Tibial nerve (tissue), 4 donors: Measurements from ENCODE around the gene CANX. TPM values are rescaled to one million over a fixed set of nuclear protein-coding genes. Genes with fewer than 3 reads are reported as not detected.

Experiments used
- DNase-seq, 2 donors: peaks; one replicate each; pipeline ENCODE4 v3.0.0-alpha.2; 2019; ENCODE audit warnings: low spot score in 2 of 2
- H3K27ac ChIP-seq, 4 donors: fragments of 200-600 bp; sonication (generic) in 3 of 4; one replicate each; pipeline ENCODE4 v1.5.1; 2017 to 2019; ENCODE audit warnings: mild to moderate bottlenecking in 1 of 4
- H3K27me3 ChIP-seq, 2 donors: fragments of 200-600 bp; sonication (generic) in 1 of 2; one replicate each; pipeline versions ENCODE4 v1.5.1 to v1.6.0; 2017 to 2019
- H3K36me3 ChIP-seq, 3 donors: fragments of 200-600 bp; sonication (generic); one replicate each; pipeline ENCODE4 v1.5.1; 2018 to 2019
- H3K4me1 ChIP-seq, 4 donors: fragments of 200-600 bp; sonication (generic) in 3 of 4; one replicate each; pipeline ENCODE4 v1.5.1; 2017 to 2019
- H3K4me3 ChIP-seq, 4 donors: fragments of 200-600 bp; sonication (generic) in 3 of 4; one replicate each; pipeline ENCODE4 v1.5.1; 2017 to 2019; ENCODE audit warnings: mild to moderate bottlenecking in 1 of 4, moderate library complexity in 1 of 4
- H3K9me3 ChIP-seq, 4 donors: fragments of 200-600 bp; sonication (generic) in 3 of 4; one replicate each; pipeline ENCODE4 v1.5.1; 2017 to 2019
- EP300 ChIP-seq, 2 donors: sonication (generic); formaldehyde crosslinking; IDR thresholded peaks; one replicate each; pipeline ENCODE4 v1.6.1; 2017; ENCODE audit warnings: antibody characterized with exemption in 2 of 2, mild to moderate bottlenecking in 1 of 2
- POLR2A ChIP-seq, 2 donors: fragments of 450-650 bp; IDR thresholded peaks; one replicate each; pipeline ENCODE4 v1.6.1; 2017; ENCODE audit warnings: antibody characterized with exemption in 2 of 2, mild to moderate bottlenecking in 2 of 2, moderate library complexity in 2 of 2
- WGBS, 2 donors: methylation state at CpG; one replicate each; pipeline ENCODE4 v1.1.5; 2018; 5-methylcytosine and 5-hydroxymethylcytosine counted together
- total RNA-seq, 4 donors: library from RNA; depleted of rRNA; stranded (reverse); fragments of >200 nt; gene quantifications; one replicate each; pipeline ENCODE4 v1.1.0, GENCODE V29; 2016
- TF ChIP-seq, protein P1 (sequence below), 5 experiments: fragments of 200-600 bp in 3 of 5; fragments of 450-650 bp in 2 of 5; sonication (generic) in 3 of 5; IDR thresholded peaks; one replicate each; pipeline ENCODE4 v1.5.1; 2016 to 2019; ENCODE audit warnings: antibody characterized with exemption in 5 of 5, mild to moderate bottlenecking in 3 of 5, moderate library complexity in 2 of 5

CANX gene
- total RNA-seq, 4 donors from 2014 or later: 258 to 315 (median 272) TPM

DNA sequence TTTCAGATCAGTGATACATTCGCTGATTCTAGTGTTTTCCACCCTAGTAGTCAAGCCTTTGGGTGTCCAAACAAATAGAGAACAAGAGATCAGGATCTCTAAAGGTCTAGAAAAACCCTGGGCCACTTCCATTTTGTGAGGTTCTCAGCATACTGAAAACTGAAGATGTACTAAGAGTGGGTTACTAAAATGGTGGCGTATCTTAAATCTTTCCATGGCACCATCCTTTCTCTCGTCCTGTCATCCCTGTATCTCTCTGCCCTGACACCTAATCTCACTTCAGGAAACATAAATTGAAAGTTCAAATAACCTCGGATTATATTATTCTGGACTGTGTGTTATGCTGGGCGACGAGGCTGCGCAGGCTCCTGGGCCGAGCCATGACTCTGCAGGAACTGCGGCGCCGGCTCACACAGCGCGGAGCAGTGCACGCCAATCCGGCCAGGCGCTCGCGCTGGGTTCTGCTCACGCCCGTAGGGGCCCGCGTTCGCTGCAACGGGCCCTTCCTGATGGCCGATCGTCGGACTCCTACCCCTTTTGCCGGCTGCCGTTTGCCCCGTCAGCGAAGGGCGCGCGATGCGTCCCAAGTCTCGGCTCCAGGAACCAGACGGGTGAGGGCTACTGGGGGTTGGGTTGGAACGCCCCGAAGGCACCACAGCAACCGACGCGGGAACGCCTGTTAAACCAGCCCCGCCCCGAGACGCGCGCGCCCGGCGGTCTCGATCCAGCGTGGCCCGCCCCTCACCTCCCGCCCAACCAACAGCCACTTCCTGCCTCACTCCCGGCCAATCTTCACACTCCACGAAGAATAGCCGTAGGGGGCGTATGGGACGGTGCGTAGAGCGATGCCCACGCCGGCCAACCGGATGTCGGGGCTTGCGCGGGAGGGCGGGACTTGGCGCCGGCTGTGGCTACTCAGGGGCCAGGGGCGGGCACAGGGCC is 503 bp upstream of the CANX start:
- 2 to 5% methylated on average over 12 to 50 of the region's 72 CpGs for WGBS, 2 donors
- peaks cover 0 to 30% (median 13%) of the 10 kb centered on the region in 4 donors for H3K4me1 ChIP-seq
- peaks cover 0 to 11% (median 0%) of the 10 kb centered on the region in 3 donors for H3K36me3 ChIP-seq
- no peaks in the 10 kb centered on the region for H3K27me3 ChIP-seq
- peak in 1 of 2 donors; percentile 51 for TF ChIP-seq EP300 (IDR thresholded peaks at IDR 0.05)
- TF ChIP-seq POLR2A (IDR thresholded peaks at IDR 0.05): peak in 1 of 2 donors; percentile 44
- TF ChIP-seq, protein P1, sequence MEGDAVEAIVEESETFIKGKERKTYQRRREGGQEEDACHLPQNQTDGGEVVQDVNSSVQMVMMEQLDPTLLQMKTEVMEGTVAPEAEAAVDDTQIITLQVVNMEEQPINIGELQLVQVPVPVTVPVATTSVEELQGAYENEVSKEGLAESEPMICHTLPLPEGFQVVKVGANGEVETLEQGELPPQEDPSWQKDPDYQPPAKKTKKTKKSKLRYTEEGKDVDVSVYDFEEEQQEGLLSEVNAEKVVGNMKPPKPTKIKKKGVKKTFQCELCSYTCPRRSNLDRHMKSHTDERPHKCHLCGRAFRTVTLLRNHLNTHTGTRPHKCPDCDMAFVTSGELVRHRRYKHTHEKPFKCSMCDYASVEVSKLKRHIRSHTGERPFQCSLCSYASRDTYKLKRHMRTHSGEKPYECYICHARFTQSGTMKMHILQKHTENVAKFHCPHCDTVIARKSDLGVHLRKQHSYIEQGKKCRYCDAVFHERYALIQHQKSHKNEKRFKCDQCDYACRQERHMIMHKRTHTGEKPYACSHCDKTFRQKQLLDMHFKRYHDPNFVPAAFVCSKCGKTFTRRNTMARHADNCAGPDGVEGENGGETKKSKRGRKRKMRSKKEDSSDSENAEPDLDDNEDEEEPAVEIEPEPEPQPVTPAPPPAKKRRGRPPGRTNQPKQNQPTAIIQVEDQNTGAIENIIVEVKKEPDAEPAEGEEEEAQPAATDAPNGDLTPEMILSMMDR (IDR thresholded peaks at IDR 0.05): peak in 3 of 5 experiments; percentile 11 to 44 (median 21)
- H3K9me3 ChIP-seq: no peaks in the 10 kb centered on the region
- peak; percentile 97 to 98 for DNase-seq
- H3K4me3 ChIP-seq: peak overlapping the region; percentile 63 to 100 (median 99)
- H3K27ac ChIP-seq: peak overlapping the region; percentile 96 to 99 (median 97)

DNA sequence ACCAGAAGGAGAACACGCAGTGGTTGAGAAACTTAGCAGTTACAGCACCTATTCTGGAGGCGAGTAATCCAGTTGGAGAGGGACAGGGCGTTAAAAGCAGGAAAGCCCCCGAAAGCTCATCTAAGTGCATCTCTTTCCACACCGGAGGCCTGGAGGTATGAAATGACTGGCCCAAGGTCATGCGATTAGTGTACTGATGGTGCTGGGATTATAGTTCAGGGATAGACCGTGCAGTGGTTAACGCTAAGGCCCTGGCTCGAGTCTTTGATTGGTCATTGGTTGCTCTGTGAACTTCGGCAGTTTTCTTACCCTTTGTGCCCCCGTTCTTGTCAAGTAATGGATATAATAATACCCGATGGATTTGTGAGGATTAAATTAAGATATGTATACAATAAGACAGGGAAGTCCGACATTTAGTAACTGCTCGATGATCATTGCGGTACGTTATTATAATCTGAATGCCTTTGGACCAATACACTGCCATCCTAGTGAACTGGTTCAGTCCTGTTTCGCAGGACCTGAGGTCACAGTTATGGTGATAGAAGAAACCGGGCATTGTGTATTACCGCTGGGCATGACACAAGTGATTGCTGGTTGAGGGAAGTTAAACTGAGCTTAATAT is 960 bp downstream of the CANX start:
- H3K36me3 ChIP-seq: peaks cover 0 to 25% (median 0%) of the 10 kb centered on the region in 3 donors
- peak overlapping the region; percentile 93 to 99 (median 97) for H3K27ac ChIP-seq
- no peaks in the 10 kb centered on the region for H3K9me3 ChIP-seq
- peaks cover 0 to 38% (median 13%) of the 10 kb centered on the region in 4 donors for H3K4me1 ChIP-seq
- 1 to 2% methylated on average over 19 of the region's 19 CpGs for WGBS, 2 donors
- no peaks in the 10 kb centered on the region for H3K27me3 ChIP-seq
- H3K4me3 ChIP-seq: peak overlapping the region; percentile 58 to 100 (median 99)
- DNase-seq: peak in 1 of 2 donors; percentile 25
- TF ChIP-seq, protein P1 (IDR thresholded peaks at IDR 0.05): no peak
- TF ChIP-seq EP300 (IDR thresholded peaks at IDR 0.05) (no peak), POLR2A (IDR thresholded peaks at IDR 0.05) (no peak)

DNA sequence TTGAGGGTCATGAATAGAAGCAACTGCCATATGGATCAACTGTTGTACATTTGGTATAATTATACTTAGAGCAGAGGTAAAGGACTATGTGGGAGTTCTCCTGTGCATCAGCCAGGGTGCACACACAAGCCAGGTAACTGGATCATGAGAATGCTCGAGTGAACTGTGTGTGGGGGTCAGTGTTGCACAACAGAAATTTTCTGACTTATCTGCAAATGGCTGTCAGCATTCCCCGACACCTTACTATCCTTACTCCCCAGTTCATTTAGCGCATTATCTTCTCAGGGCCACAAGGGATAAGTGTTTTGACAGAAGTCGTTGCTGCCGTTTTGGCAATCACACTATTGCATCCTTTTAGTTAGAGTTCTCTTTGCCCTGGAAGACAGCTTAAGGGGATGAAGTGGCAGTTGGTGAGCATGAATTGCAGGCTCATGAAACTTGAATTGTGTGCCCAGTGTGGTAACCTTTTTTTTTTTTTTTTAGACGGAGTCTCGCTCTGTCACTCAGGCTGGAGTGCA is 1.7 kb downstream of the CANX start:
- WGBS, 2 donors: 48 to 55% methylated on average over 7 of the region's 7 CpGs
- Histone ChIP-seq H3K4me3 (peak overlapping the region; percentile 58 to 100 (median 99)), H3K36me3 (peaks cover 0 to 25% (median 0%) of the 10 kb centered on the region in 3 donors), H3K27ac (peak overlapping the region in 2 of 4 donors; percentile 93 to 96), H3K27me3 (no peaks in the 10 kb centered on the region), H3K9me3 (no peaks in the 10 kb centered on the region), H3K4me1 (peaks cover 0 to 39% (median 13%) of the 10 kb centered on the region in 4 donors)
- TF ChIP-seq, protein P1 (IDR thresholded peaks at IDR 0.05): no peak
- TF ChIP-seq EP300 (IDR thresholded peaks at IDR 0.05): no peak
- no peak for TF ChIP-seq POLR2A (IDR thresholded peaks at IDR 0.05)
- DNase-seq: no peak

DNA sequence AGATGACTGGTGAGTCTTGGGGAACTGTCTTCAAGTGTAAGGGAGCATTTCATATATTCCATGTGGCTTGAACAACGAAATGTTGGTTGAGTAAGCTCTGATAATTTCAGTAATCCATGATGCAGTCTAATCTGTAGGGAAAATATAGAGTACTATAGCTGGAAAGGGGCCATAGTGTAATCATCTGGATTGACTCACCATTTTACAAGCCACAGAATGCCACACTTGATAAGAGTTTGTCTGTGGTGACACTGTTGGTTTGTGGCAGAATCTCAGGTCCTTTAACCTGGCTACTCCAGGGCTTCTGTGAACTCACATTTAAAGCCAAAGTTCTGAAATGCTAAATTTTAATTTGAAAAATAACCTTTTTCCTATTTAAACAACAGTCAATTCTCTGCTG is 17.5 kb downstream of the CANX start:
- no peak for TF ChIP-seq EP300 (IDR thresholded peaks at IDR 0.05)
- TF ChIP-seq, protein P1 (IDR thresholded peaks at IDR 0.05): no peak
- TF ChIP-seq POLR2A (IDR thresholded peaks at IDR 0.05): no peak
- no peaks in the 10 kb centered on the region for H3K4me1 ChIP-seq
- DNase-seq: no peak
- no peaks in the 10 kb centered on the region for H3K9me3 ChIP-seq
- H3K27me3 ChIP-seq: no peaks in the 10 kb centered on the region
- no peak overlapping the region for H3K27ac ChIP-seq
- WGBS, 2 donors: 89 to 93% methylated on average over 1 of the region's 1 CpG
- H3K36me3 ChIP-seq: peaks cover 2 to 98% (median 28%) of the 10 kb centered on the region in 3 donors
- no peak overlapping the region for H3K4me3 ChIP-seq
